A375 (cell line): ENCODE results near the gene TEP1. TPM values are rescaled to one million over a fixed set of nuclear protein-coding genes. Genes with fewer than 3 reads are reported as not detected.
A peak's percentile ranks its signal among the peaks of the same experiment; 100 is the strongest.

Source experiments
- small RNA-seq: library from RNA; depleted of rRNA; stranded (forward); fragments of <200 nt; gene quantifications from one replicate; pipeline ENCODE3, GENCODE V24; 2014
- total RNA-seq: library from RNA; depleted of rRNA; stranded (reverse); fragments of >200 nt; shearing (Covaris generic); gene quantifications from 2 replicates; pipeline ENCODE4 v1.2.3, GENCODE V29; 2014; rRNA removed

TEP1 gene
- total RNA-seq = 7.1 and 8.3 TPM in 2 replicates

DNA sequence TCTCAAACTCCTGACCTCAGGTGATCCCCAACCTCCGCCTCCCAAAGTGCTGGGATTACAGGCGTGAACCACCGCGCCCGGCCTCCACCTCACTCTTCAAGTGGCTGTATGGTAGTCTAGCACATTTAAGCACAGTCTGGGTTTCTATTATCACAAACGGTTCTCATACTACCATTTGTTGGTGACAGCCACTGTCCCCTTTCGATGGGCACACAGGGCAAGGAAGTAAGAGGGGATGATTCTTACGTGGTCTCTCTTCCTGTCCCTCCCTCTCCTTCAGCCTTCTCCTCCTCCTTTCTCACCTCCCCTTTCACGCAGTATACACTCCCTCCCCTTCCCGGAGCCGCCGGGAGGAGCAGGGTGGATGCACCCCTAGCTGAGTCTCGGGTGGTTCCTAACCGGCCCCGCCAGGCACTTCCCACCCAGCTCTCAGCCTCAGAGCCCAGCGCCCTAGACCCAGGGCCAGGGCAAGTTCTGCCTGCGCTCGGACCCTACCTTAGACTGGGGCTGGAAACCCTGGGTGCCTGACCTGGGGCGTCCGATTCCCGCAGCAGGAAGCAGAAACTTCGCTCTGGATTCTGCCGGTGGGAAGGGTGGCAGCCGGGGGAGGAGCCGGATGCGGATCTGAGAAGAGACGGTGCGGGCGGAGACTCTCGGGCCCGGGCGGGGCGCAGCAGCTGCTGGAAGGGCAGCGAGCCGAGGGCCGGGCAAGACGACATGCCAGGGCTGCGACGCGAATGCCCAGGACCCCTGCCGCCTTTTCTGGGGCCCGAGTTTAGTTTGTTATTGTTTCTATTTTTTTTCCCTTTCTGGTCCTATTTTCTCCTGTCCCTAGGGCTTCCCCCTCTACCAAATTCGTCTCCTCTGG, at the start of gene TEP1:
Gene TEP1, minus strand, starts transcription at position 626 of the 868 bp plus-strand sequence. CDS start 5,062 bp downstream, outside the sequence.

DNA sequence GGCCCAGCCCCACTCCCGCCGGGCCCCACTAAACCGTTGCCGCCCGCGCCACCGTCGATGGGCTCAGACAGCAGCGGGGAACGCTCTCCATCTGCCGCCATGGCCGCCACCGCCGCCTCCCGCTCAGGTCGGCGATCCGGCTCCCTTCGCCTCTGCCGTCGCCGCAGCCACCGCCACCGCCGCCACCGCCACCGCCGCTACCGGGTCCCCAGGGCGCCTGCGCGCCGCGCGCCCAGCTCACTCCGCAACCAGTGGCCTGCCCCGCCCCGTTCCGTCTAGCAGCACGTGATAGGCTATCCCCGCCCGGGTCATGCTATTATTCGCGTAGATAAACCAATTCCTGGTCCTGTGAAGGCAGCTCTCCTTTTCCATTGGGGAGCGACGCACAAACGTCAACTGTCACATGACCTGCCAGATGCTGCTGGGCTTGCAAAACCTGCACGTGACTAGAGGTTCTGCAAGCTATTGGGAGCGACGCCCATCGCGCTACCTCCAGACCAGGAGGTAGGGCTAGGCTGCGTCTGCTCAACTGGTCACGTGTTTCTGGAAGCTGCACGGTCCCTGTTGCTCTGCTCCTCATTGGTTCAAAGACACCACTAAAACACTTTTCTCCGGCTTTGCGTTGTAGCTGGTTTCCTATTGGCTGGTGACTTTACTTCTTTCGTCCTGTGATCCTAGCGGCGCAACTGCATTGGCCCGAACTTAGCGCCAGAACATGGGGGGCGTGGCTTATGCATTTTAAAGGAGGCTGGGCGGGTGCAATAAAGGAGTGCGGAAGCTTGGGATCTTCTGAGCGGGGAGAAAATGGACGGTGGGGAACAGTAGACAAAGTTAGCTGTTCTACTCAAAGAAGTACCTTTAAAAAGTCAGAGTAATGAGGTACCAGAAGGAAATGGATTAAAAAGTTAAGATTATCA, 48.2 kb upstream of the TEP1 start, which contains the start of gene PIP4P1:
Gene PIP4P1, minus strand, starts transcription at position 210 of the 917 bp plus-strand sequence. Its CDS starts 109 bp downstream, at position 101.

DNA sequence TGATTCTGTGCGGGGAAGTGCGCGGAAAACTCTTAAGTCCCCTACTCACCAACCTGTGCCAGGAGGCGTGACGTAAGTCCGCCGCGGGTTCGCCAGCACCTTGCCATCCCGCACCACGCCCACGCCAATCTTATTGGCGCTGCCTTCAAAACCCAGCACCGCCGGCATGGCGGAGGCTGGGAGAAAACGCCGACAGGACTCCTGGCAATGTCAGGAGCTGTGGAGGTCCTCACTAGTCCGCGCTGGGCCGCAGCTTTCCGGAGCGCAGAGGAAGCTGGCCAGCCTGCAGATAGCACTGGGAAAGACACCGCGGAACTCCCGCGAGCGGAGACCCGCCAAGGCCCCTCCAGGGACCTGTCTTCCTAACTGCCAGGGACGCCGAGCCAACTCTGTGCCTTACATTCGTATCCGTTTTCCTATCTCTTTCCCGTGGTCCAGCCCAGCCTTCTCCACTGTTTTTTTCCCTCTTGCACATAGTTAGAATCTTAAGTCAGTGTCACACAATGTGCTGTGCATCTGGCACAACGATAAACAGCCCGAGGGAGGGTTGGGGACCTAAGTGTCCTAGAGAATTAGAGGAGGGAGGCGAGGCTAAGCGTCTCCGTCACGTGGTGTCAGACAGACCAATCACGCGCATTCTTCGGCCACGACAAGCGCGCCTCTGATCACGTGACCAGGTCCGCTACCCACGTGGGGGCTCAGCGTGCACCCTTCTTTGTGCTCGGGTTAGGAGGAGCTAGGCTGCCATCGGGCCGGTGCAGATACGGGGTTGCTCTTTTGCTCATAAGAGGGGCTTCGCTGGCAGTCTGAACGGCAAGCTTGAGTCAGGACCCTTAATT, 41.4 kb upstream of the TEP1 start, which contains the start of the genes APEX1 and OSGEP:
Gene APEX1, plus strand, starts transcription at position 711 of the 839 bp plus-strand sequence. CDS start 420 bp downstream, outside the sequence.
Gene OSGEP, minus strand, starts transcription at position 297 of the 839 bp plus-strand sequence. Its CDS starts 129 bp downstream, at position 168.

DNA sequence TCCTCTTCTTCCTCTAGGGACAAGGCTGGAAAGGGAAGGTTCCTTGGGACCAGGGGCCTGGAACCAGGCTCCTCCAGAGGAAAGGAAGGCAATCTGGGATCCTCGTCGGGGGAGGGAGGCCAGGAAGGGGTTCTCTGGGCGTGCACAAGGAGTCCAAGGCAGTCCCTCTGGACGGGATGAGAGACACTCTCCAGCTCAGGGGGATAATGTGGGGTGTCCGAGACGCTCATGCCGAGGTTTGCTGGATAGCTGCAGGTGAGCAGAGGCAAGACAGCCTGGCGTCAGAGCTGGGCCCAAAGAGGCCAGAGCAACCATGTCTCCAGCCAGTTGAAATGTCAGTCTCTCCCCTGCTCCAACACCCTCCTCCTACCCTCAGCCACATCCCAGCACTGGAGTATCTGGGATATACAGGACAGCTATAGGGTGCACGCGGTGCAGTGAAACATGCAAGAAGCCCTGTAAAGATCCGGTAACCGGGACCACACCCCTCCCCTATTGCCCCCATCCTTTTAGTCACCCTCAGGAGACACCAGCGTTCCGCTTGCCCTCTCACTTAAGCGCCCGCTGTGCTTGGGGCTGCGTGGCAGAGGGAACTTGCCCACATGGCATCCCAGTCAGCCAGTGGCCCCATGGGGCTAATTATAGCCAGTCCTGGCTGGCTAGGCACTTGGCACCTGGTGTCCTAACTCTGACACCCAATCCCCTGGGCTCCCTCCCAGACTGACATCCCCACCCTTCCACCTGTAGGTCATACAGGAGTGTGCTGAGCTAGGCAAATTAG, 22.5 kb upstream of the TEP1 start, which contains the start of gene KLHL33:
Gene KLHL33, minus strand, starts transcription at position 585 of the 781 bp plus-strand sequence. Its CDS starts 355 bp downstream, at position 230.

DNA sequence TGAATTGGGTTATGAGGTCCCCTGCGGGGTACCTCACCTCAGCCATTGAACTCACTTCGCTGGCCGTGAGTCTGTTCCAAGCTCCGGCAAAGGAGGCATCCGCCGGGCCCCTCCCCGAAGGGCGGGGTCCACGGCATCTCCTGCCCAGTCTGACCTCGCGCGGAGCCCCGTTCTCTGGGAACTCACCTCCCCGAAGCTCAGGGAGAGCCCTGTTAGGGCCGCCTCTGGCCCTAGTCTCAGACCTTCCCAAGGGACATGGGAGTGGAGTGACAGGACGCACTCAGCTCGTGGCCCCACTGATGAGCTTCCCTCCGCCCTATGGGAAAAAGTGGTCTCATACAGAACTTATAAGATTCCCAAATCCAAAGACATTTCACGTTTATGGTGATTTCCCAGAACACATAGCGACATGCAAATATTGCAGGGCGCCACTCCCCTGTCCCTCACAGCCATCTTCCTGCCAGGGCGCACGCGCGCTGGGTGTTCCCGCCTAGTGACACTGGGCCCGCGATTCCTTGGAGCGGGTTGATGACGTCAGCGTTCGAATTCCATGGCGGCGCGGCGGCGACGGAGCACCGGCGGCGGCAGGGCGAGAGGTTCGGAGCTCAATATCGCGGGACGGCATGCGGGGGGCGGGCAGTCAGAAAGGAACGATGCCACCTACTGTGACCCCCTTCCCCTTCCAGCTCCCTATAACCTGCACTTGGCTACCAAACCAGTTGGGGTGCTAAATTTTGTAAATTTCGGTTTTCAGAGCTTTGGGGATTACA, 70.0 kb downstream of the TEP1 start, which contains the start of gene PARP2:
Gene PARP2, plus strand, starts transcription at position 544 of the 770 bp plus-strand sequence. Its CDS starts 7 bp downstream, at position 551.

DNA sequence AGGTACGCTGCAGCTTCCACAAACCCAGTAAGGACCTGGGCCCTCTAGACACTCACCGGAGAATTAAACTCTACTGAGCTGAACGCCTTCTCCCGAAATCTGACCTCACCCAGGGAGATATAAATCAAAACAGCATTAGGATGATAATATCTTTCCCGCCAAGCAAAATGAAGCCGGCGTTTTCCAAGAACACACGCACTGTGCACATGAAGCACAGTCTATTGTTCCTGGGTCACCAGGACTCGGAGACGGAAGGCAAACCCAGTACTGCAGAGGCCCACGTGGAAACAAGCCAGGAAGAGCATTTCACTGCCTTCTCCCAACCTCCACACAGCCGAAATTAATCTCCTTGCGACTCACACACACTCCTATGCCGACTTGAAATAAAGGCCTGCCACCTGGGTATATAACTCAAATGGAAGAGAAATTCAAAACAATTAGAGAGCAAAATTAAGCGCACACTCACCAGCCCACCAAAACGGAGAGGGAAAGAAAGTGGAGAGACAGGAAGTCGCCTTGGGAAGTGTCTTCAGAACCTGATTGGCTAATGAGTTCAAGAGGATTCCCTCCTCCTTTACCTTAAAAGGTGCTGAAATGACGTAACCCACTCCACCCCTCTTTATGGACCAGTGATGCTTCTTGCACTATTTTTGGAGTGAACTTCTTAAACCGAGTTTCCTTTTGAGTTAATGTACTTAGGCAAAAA, 80.4 kb downstream of the TEP1 start, which contains the start of gene CCNB1IP1:
Gene CCNB1IP1, minus strand, starts transcription at position 492 of the 706 bp plus-strand sequence. CDS start 16,756 bp downstream, outside the sequence.

Small RNA genes lying within 50 kb of the gene (small RNA-seq; reads per million reads assigned to genes)
- gene RNA5SP382 = 2.4 reads per million, percentile 76 among the genes with 10 or more reads in this experiment
- not detected for gene SNORA79B
- 353 reads per million, percentile 98 among the genes with 10 or more reads in this experiment for gene SNORD126

Other genes with a start within 250 kb of the TEP1 start
- gene OR11G2, start 222.6 kb downstream of the TEP1 start, total RNA-seq = not detected in 2 replicates
- not detected in 2 replicates for gene OR11H6, start 189.8 kb downstream of the TEP1 start, total RNA-seq
- gene OR11H7, start 184.5 kb downstream of the TEP1 start, total RNA-seq = not detected in 2 replicates
- gene OR11H4, start 174.2 kb downstream of the TEP1 start, total RNA-seq = not detected in 2 replicates
- gene TTC5, start 107.5 kb downstream of the TEP1 start, total RNA-seq = 12.7 and 17.9 TPM in 2 replicates
- 54.5 and 54.8 TPM in 2 replicates for gene CCNB1IP1, start 80.2 kb downstream of the TEP1 start, total RNA-seq
- gene PARP2, start 69.9 kb downstream of the TEP1 start, total RNA-seq = 19.1 and 23.5 TPM in 2 replicates
- 0.05 TPM in 1 of 2 replicates, not detected in the other for gene KLHL33, start 22.7 kb upstream of the TEP1 start, total RNA-seq
- 16.4 and 19.1 TPM in 2 replicates for gene OSGEP, start 41.3 kb upstream of the TEP1 start, total RNA-seq
- 86.7 and 96.2 TPM in 2 replicates for gene APEX1, start 41.7 kb upstream of the TEP1 start, total RNA-seq
- 13.1 and 14.8 TPM in 2 replicates for gene PIP4P1, start 47.9 kb upstream of the TEP1 start, total RNA-seq
- gene PNP, start 55.9 kb upstream of the TEP1 start, total RNA-seq = 59.5 and 62.4 TPM in 2 replicates
- not detected in 2 replicates for gene RNASE10, start 92.0 kb upstream of the TEP1 start, total RNA-seq
- gene RNASE9, start 147.5 kb upstream of the TEP1 start, total RNA-seq = not detected in 2 replicates
- 0.11 TPM in 1 of 2 replicates, not detected in the other for gene RNASE11, start 174.5 kb upstream of the TEP1 start, total RNA-seq
- gene RNASE12, start 177.9 kb upstream of the TEP1 start, total RNA-seq = not detected in 2 replicates
- gene OR6S1, start 228.2 kb upstream of the TEP1 start, total RNA-seq = not detected in 2 replicates